Keratinocyte (primary cell): Measurements from ENCODE around the gene PARN. TPM values are rescaled to one million over a fixed set of nuclear protein-coding genes. Genes with fewer than 3 reads are reported as not detected.
"Not testable (repeated sequence)": the region's sequence is repeated elsewhere in the genome, so short reads cannot be mapped to it uniquely, and the experiment has no call there.

Source experiments
- DNase-seq: peaks from one replicate; pipeline ENCODE4 v3.0.0-alpha.2; 2011; ENCODE audit warnings: low read depth, missing footprints, low spot score
- FAIRE-seq: peaks from 2 replicates; lab custom pipeline; 2011; peaks lifted over from hg19 to GRCh38; lab: Jason Lieb, UNC
- H2AFZ ChIP-seq: 2 replicates; pipeline ENCODE4 v1.6.0; 2012; ENCODE audit warnings: low read length, control low read depth, inconsistent platforms; ENCODE audit not compliant: control insufficient read depth
- H3K27ac ChIP-seq: 2 replicates; pipeline ENCODE4 v1.5.1; 2011; ENCODE audit warnings: low read length; ENCODE audit not compliant: control insufficient read depth, insufficient read depth
- H3K27me3 ChIP-seq: 3 replicates; pipeline ENCODE4 v1.6.0; 2011; ENCODE audit warnings: low read length; ENCODE audit not compliant: control insufficient read depth, insufficient read depth; ENCODE audit errors: extremely low read depth
- H3K36me3 ChIP-seq, 2 experiments: 2 replicates in 1 of 2; 3 replicates in 1 of 2; pipeline ENCODE4 v1.5.1; 2011; ENCODE audit warnings: low read length in 2 of 2, mild to moderate bottlenecking in 1 of 2; ENCODE audit not compliant: control insufficient read depth in 2 of 2, insufficient read depth in 2 of 2; ENCODE audit errors: extremely low read depth in 1 of 2
- H3K4me1 ChIP-seq: 3 replicates; pipeline ENCODE4 v1.5.1; 2011; ENCODE audit warnings: low read length; ENCODE audit not compliant: control insufficient read depth, insufficient read depth; ENCODE audit errors: extremely low read depth
- H3K4me2 ChIP-seq: 3 replicates; pipeline ENCODE4 v1.6.0; 2011; ENCODE audit warnings: low read depth, low read length; ENCODE audit not compliant: control insufficient read depth, insufficient read depth; ENCODE audit errors: extremely low read depth
- H3K4me3 ChIP-seq, 3 experiments: fragments of 200-600 bp in 1 of 3; sonication (generic) in 1 of 3; 2 replicates in 2 of 3; 3 replicates in 1 of 3; pipeline ENCODE4 v1.5.1; 2011 to 2016; ENCODE audit warnings: low read length in 3 of 3, mild to moderate bottlenecking in 3 of 3, control low read depth in 2 of 3, inconsistent platforms in 1 of 3, low read depth in 1 of 3, mixed read lengths in 1 of 3, mixed run types in 1 of 3, moderate library complexity in 1 of 3; ENCODE audit not compliant: control insufficient read depth in 2 of 3, insufficient read depth in 2 of 3; ENCODE audit errors: extremely low read depth in 1 of 3
- H3K79me2 ChIP-seq: 2 replicates; pipeline ENCODE4 v1.6.0; 2012; ENCODE audit warnings: low read length; ENCODE audit not compliant: control insufficient read depth, insufficient read depth
- H3K9ac ChIP-seq: 3 replicates; pipeline ENCODE4 v1.6.0; 2011; ENCODE audit warnings: low read length; ENCODE audit not compliant: control insufficient read depth, insufficient read depth; ENCODE audit errors: extremely low read depth
- H3K9me1 ChIP-seq: 3 replicates; pipeline ENCODE4 v1.6.0; 2011; ENCODE audit warnings: low read length; ENCODE audit not compliant: control insufficient read depth, insufficient read depth; ENCODE audit errors: extremely low read depth
- H3K9me3 ChIP-seq: 2 replicates; pipeline ENCODE4 v1.5.1; 2012; ENCODE audit warnings: low read depth, low read length; ENCODE audit not compliant: control insufficient read depth
- H4K20me1 ChIP-seq: 3 replicates; pipeline ENCODE4 v1.6.0; 2011; ENCODE audit warnings: low read length; ENCODE audit not compliant: control insufficient read depth, insufficient read depth; ENCODE audit errors: extremely low read depth
- EZH2 ChIP-seq: IDR thresholded peaks from one replicate; pipeline ENCODE4 v1.6.1; 2012; ENCODE audit warnings: inconsistent platforms, mild to moderate bottlenecking, low read length, moderate library complexity
- dilution Hi-C: fragments of 300-500 bp; cut with MboI; formaldehyde crosslinking; loops from one replicate; pipeline ENCODE4 v1.7.0; 2020; ENCODE audit warnings: low sequenced_read_pairs; ENCODE audit not compliant: extremely low pct_ligation_motif_present
- polyA plus RNA-seq, 5 experiments: library from polyadenylated mRNA; depleted of rRNA in 3 of 5; stranded (reverse) in 3 of 5; stranded (forward) in 1 of 5; unstranded in 1 of 5; fragments of >200 nt; gene quantifications; 1 replicate in 1 of 5; 2 replicates in 3 of 5; 3 replicates in 1 of 5; pipeline versions ENCODE4 v1.2.1 to v1.2.3, GENCODE V29; 2011 to 2012; ENCODE audit warnings: missing spikeins in 2 of 5, low read depth in 1 of 5, low replicate concordance in 1 of 5
- TF ChIP-seq, protein P1 (sequence below), 3 experiments: IDR thresholded peaks in 1 of 3; conservative IDR thresholded peaks in 1 of 3; optimal IDR thresholded peaks in 1 of 3; 2 replicates in 2 of 3; 3 replicates in 1 of 3; pipeline versions ENCODE3 to v1.5.1; 2011; ENCODE audit warnings: low read length in 3 of 3, mild to moderate bottlenecking in 3 of 3, moderate library complexity in 2 of 3, control low read depth in 1 of 3, inconsistent platforms in 1 of 3; ENCODE audit not compliant: insufficient read depth in 2 of 3; ENCODE audit errors: extremely low read depth in 1 of 3

Gene PARN
- polyA plus RNA-seq, 1 donor (not counting 4 experiments of a cell fraction or from before 2014, with no cell fraction given): 40.8 TPM

DNA sequence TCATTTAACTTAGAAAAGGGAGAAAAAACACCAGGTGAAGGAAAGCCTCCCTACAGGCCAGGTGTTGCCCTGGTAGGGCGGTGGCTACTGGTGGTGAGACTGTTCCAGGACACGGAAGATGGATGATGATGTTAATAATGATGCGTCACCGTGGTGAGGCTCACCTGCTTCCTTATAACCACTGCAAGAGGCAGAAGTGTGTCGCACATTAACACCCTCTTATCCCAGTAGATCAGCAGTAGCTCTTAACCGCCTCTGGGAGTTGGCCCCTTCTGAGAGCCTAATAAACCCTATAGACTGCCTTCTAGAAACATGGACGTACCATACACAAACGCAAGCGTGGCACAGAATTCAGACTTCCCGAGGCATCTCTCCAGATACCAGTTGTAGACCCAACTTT is 10.5 kb upstream of the PARN start:
- Histone ChIP-seq H3K9me3 (no peaks in the 10 kb centered on the region), H3K79me2 (peaks cover 89% of the 10 kb centered on the region), H3K27ac (peak overlapping the region; percentile 88), H3K4me3 (no peak overlapping the region), H3K4me2 (peak overlapping the region; percentile 36), H3K4me1 (peaks cover 30% of the 10 kb centered on the region), H3K9ac (peak overlapping the region; percentile 70), H4K20me1 (peaks cover 3% of the 10 kb centered on the region), H3K27me3 (no peaks in the 10 kb centered on the region), H3K9me1 (no peaks in the 10 kb centered on the region), H2AFZ (no peak overlapping the region), H3K36me3 (peaks cover 20 to 37% of the 10 kb centered on the region in 2 experiments)
- dilution Hi-C loops: no loop called here
- TF ChIP-seq EZH2: no peak
- TF ChIP-seq, protein P1, sequence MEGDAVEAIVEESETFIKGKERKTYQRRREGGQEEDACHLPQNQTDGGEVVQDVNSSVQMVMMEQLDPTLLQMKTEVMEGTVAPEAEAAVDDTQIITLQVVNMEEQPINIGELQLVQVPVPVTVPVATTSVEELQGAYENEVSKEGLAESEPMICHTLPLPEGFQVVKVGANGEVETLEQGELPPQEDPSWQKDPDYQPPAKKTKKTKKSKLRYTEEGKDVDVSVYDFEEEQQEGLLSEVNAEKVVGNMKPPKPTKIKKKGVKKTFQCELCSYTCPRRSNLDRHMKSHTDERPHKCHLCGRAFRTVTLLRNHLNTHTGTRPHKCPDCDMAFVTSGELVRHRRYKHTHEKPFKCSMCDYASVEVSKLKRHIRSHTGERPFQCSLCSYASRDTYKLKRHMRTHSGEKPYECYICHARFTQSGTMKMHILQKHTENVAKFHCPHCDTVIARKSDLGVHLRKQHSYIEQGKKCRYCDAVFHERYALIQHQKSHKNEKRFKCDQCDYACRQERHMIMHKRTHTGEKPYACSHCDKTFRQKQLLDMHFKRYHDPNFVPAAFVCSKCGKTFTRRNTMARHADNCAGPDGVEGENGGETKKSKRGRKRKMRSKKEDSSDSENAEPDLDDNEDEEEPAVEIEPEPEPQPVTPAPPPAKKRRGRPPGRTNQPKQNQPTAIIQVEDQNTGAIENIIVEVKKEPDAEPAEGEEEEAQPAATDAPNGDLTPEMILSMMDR (optimal IDR thresholded peaks at IDR 0.05 in 1 of 3, IDR thresholded peaks at IDR 0.05 in 1 of 3, conservative IDR thresholded peaks at IDR 0.05 in 1 of 3; ENCODE audit: extremely low read depth in 1 of 3, insufficient read depth in 2 of 3, low read length in 3 of 3): no peak
- DNase-seq: peak; percentile 57
- peak; percentile 86 for FAIRE-seq

DNA sequence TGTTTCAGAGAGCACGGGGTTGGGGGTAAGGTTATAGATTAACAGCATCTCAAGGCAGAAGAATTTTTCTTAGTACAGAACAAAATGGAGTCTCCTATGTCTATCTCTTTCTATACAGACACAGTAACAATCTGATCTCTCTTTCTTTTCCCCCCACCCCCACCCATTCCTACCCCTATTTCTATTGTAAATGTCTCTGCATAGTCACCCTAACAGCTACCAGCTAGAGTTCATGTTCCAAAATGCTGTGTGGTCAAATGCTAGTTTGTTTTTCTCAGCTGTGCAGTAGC is 6.8 kb upstream of the PARN start:
- H3K27me3 ChIP-seq, DNase-seq, H3K9me1 ChIP-seq, H3K9me3 ChIP-seq, dilution Hi-C loops, H3K4me3 ChIP-seq, H4K20me1 ChIP-seq, H2AFZ ChIP-seq, FAIRE-seq: not testable (repeated sequence)
- Histone ChIP-seq H3K9ac (peak overlapping the region; percentile 48), H3K4me2 (peak overlapping the region; percentile 37), H3K27ac (peak overlapping the region; percentile 72), H3K4me1 (peaks cover 49% of the 10 kb centered on the region), H3K79me2 (peaks cover 82% of the 10 kb centered on the region), H3K36me3 (peaks cover 13 to 17% of the 10 kb centered on the region in 2 experiments)

DNA sequence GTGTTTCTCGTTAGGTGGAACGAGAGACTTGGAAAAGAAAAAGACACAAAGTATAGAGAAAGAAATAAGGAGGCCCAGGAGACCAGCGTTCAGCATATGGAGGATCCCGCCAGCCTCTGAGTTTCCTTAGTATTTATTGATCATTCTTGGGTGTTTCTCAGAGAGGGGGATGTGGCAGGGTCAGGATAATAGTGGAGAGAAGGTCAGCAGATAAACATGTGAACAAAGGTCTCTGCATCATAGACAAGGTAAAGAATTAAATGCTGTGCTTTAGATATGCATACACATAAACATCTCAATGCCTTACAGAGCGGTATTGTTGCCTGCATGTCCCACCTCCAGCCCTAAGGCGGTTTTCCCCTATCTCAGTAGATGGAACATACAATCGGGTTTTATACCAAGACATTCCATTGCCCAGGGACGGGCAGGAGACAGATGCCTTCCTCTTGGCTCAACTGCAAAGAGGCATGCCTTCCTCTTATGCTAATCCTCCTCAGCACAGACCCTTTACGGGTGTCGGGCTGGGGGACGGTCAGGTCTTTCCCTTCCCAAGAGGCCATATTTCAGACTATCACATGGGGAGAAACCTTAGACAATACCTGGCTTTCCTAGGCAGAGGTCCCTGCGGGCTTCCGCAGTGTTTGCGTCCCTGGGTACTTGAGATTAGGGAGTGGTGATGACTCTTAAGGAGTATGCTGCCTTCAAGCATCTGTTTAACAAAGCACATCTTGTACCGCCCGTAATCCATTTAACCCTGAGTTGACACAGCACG is 6.3 kb upstream of the PARN start:
- Histone ChIP-seq H3K36me3 (peaks cover 11 to 15% of the 10 kb centered on the region in 2 experiments), H3K27ac (peak overlapping the region; percentile 97), H3K79me2 (peaks cover 76% of the 10 kb centered on the region), H3K4me2 (peak overlapping the region; percentile 55), H3K4me1 (peaks cover 50% of the 10 kb centered on the region), H3K9ac (peak overlapping the region; percentile 62)
- dilution Hi-C loops, H3K27me3 ChIP-seq, DNase-seq, H2AFZ ChIP-seq, H3K9me1 ChIP-seq, H3K4me3 ChIP-seq, FAIRE-seq, H4K20me1 ChIP-seq, H3K9me3 ChIP-seq: not testable (repeated sequence)
